GM19239 (cell line): Measurements from ENCODE around the gene CLRN3.

ENCODE experiments used
- DNase-seq: peaks from one replicate; pipeline ENCODE4 v3.0.0; 2011; ENCODE audit warnings: low spot score; ENCODE audit not compliant: insufficient read length
- FAIRE-seq: peaks from 2 replicates; lab custom pipeline; 2011; peaks lifted over from hg19 to GRCh38; lab: Jason Lieb, UNC

CLRN3 gene

DNA sequence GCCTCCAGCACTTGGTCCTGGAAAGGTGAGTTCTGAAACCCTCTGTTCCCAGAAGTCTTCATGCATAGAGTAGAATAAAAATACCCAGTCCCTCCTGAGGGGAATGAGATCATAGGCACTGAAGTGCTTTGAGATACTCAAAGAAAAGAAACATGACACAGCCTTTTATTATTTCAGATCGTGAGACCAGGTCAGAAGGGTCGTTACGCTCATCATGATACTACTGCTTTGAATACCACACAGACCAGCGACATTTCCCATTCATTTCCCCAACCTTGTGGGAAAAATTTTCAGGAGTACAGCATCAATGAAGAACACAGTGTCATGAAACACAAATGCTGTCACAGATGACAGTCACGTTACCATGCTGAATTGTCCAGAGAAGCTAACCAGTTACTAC is 15.0 kb downstream of the CLRN3 start:
- DNase-seq: no peak

DNA sequence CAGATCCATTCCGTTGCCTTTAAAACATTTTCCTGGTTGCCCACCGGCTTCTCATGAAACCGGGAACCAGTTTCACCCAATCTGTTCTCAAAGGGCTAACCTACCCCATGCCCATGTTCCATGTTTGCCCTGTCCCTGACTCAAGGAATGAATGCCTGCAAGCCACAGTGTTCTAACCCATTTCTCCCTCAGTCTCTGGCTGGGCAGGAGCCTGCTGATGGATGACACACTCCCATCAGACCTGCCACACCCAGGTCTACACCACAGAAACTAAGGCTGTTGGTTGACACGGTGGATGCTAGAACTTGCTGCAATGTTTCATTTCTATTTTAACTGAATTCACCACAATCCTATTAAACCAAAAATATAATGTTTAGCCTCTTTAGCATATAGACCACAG is 15.6 kb downstream of the CLRN3 start:
- DNase-seq (no peak), FAIRE-seq (no peak)

More for the DNA sequence above, 15.0 kb downstream of the CLRN3 start:
- no peak for FAIRE-seq

GRCh38 chr10:127875916-127876315 is 16.8 kb downstream of the CLRN3 start:
- no peak for FAIRE-seq
- no peak for DNase-seq

DNA sequence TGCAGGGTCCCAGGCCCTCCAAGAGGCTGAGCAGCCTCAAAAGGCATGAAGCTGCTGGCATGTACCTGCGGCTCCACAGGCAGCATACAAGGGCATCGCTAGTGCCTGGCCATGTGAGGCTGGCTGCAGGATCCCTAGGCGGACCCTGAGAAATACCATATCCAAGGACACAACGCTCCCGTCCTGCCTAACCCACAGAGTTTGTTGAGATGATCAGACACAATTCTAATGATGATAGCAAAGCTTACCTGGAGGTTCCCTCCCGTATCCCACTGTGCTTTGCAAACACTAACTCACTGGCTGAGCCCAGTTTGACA is 17.3 kb downstream of the CLRN3 start:
- FAIRE-seq (no peak), DNase-seq (no peak)

DNA sequence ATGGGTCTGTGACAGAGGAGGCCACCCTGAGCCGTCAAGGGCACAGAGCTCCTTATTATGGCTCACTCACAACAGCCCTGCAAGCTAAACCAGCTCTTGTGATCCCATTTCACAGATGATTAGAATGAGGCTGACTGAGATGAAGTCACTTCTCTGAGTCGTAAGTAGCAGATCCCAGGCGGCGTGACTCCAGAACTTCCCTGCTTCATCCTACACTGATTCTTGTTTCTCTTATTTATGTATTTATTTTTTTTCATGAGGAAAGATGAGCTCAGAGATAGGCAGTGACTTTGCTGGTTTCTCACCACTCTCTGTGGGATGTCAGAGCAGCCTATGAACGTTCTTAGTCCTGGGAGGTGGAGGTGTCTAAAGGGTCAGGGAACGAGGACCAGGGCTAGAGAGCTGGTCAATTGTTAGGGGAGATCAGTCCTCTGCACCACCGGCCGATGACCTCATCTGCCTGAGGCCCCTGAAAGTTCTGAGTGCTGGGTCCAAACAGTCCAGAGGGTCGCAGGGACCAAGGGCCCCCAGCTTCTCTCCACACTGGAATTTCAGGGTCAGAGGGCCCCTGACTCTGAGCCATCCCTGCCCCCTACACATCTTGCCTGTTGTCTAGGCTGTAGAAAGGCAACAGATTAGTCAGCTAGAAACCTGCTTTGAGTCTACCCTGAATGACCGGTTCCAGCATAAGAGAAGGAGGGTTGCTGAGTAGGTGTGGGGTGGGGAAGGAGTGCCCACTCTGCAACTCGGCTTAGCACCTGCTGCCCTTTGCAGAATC is 17.9 kb downstream of the CLRN3 start:
- no peak for FAIRE-seq

GRCh38 chr10:127873901-127874470 is 18.8 kb downstream of the CLRN3 start:
- FAIRE-seq: no peak
- no peak for DNase-seq

More for the DNA sequence above, 17.9 kb downstream of the CLRN3 start:
- no peak for DNase-seq

GRCh38 chr10:127872871-127873600 is 19.7 kb downstream of the CLRN3 start:
- FAIRE-seq (no peak), DNase-seq (no peak)

DNA sequence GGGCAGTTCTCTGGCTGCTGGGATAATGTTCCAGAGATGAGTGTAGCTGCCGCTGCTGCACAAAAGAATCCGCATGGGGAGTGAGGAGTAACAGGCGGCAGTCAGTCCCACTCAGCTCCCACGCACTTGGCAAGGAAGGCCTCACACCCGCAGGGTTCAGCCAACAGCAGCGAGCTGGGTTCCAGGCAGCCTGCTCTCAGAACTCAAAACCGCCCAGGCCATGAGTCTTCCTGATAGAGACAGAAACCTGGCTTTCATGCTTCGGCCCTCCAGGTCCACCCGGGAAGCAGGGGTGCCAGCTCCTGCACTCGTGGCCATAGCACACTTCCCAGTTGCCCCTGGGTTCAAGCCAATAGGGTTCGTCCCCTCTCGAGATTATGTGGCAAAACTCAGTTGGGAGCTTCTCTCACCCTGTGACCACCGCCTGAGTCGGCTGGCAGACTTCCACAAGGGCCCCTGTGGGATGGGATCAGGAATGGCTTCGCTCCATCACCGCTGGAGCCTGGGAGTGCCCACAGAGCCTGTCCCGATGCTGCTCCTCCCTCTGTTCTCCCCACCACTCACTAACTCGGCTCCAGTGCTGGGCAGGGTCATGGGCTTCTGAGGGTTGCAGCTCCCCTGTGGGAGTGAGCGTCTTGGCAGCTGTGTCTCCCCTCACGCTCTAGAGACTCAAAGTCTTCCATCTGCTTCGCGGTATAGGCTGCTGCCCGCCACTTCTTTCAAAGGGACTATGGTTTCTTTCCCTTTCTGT is 20.6 kb downstream of the CLRN3 start:
- no peak for DNase-seq
- no peak for FAIRE-seq

- FAIRE-seq (no peak), DNase-seq (no peak)
Observed at GRCh38 chr10:127871631-127872010, 21.1 kb downstream of the CLRN3 start.

GRCh38 chr10:127869329-127869728 is 23.4 kb downstream of the CLRN3 start:
- no peak for FAIRE-seq

DNA sequence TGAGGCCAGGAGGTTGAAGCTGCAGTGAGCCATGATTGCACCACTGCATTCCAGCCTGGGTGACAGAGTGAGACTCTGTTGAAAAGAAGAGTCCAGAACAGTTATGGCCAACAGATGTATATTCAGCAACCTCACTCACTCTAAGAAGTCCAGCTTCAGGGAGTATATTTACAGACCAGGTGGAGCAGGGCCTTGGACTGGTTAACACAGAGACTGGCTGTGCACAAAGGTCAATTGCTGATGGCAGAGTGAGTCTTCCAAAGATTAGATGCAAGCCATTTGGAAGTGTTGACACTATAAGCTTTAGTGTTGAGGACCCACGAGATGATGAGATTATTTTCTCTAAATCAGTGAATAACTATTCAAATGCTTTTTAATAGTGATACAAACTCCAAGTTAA is 24.9 kb downstream of the CLRN3 start:
- DNase-seq: no peak
- FAIRE-seq: no peak

More at GRCh38 chr10:127869329-127869728, 23.4 kb downstream of the CLRN3 start:
- DNase-seq: no peak

DNA sequence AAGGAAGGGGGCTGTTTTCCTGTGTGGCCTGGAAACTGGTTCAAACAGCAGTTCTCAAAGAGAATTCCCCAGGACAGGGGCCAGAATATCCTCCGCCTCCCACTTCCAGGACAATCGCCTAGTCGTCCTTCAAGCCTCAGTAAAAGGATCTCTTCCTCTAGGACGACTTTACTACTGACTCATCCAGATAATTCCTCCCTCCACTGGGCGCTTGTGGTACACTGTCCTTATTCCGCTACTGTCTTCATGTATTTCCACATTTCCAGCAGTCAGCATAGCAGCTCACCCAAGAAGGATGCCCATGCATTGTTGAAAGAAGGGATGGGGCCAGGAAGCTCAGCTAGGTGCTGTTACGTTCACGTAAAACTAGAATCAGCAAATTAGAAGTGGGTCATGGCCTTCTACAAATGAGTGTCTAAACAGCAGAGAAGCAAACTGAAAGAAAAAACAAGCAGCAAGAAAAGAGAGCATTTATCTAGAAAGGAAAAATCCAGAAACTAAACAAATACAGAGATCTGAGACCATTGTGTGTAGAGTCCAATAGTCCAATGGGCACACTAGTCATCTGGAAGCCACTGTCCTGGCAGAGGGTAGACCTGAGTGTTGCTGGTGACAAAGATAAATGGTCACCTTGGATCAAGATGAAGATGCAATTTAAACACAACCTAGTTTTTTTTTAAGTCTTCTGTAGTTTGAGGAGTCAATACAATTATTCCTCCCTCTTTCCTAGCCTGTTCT is 26.3 kb downstream of the CLRN3 start:
- no peak for DNase-seq

GRCh38 chr10:127863231-127863825 is 29.4 kb downstream of the CLRN3 start:
- FAIRE-seq (no peak), DNase-seq (no peak)

More for the DNA sequence above, 26.3 kb downstream of the CLRN3 start:
- no peak for FAIRE-seq

GRCh38 chr10:127860592-127860991 is 32.1 kb downstream of the CLRN3 start:
- no peak for DNase-seq
- FAIRE-seq: no peak

- FAIRE-seq (no peak), DNase-seq (no peak)
Observed at GRCh38 chr10:127855976-127856375, 36.8 kb downstream of the CLRN3 start.

DNA sequence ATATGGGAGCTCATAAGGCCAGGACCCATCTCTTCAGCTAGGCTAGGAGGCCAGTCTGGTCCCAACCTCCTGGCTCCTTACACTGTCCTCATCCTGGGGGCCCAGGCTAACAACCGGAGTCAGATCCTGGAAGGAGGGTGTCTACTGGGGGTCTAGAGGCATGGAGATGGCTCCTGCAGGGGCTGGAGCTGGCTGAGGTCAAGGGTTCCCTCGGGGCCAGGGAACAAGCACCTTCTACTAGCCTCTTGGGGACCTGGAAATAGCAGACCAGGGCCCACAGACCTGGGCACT is 37.2 kb downstream of the CLRN3 start:
- FAIRE-seq (no peak), DNase-seq (no peak)

- FAIRE-seq: no peak
- peak; percentile 43 for DNase-seq
Observed at GRCh38 chr10:127854769-127855590, 37.8 kb downstream of the CLRN3 start.

DNA sequence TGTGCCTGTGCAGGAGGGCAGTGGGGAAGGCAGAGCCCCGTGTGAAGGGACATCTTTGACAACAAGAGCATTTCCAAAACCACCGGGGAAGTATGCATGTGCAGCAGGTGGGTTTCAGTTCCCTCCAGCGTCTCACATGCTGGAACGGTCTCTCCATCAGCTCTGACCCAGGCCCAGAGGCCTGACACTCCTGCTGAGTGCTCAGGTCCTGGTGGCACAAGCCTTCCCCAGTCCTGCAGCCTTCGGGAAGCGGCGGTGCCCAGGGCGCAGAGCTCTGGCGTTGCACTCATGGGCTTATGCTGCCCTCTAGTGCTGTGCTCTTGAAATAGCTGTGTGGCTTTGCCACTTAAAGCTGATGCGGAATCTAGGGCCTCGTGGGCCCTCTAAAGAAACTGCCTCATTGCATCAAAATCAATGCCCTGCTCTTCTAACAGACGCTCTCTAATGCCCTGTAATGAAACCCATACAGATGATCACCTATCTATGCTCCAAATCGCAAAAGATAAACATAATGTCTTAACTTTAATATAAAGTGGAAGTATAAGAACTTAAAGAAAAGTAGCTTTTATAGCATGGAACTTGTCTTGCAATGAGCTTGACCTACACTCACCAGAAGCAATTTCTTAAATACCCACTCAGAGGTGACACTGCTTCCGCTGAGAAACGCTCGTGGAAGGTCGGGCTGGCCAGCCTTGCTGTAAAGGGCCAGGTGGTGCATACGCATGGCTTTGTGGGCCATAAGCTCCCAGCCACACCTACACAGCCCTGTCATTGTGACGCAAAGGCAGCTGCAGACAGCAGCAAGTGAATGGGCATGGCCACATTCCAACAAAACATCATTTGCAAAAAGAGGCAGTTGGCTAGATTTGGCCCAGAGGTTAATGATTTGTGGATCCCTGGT is 38.6 kb downstream of the CLRN3 start:
- FAIRE-seq: peak; percentile 86
- peak; percentile 52 for DNase-seq
